IPS-15b (cell line): ENCODE measurements around the gene GP2.

ENCODE experiments used
- H3K27me3 ChIP-seq: one replicate; pipeline ENCODE4 v1.6.1; 2013; ENCODE audit warnings: low read length; ENCODE audit not compliant: control insufficient read depth, insufficient read depth
- H3K36me3 ChIP-seq: one replicate; pipeline ENCODE4 v1.6.1; 2013; ENCODE audit warnings: low read length; ENCODE audit not compliant: control insufficient read depth, insufficient read depth
- H3K4me1 ChIP-seq: one replicate; pipeline ENCODE4 v1.6.1; 2013; ENCODE audit warnings: mild to moderate bottlenecking, low read length; ENCODE audit not compliant: control insufficient read depth, insufficient read depth
- H3K4me3 ChIP-seq: one replicate; pipeline ENCODE4 v1.5.1; 2013; ENCODE audit warnings: low read depth, low read length
- H3K9ac ChIP-seq: one replicate; pipeline ENCODE4 v1.6.1; 2013; ENCODE audit warnings: low read depth, mild to moderate bottlenecking, low read length
- H3K9me3 ChIP-seq: one replicate; pipeline ENCODE4 v1.6.1; 2013; ENCODE audit warnings: mild to moderate bottlenecking, low read length; ENCODE audit not compliant: control insufficient read depth, insufficient read depth

Gene GP2

DNA sequence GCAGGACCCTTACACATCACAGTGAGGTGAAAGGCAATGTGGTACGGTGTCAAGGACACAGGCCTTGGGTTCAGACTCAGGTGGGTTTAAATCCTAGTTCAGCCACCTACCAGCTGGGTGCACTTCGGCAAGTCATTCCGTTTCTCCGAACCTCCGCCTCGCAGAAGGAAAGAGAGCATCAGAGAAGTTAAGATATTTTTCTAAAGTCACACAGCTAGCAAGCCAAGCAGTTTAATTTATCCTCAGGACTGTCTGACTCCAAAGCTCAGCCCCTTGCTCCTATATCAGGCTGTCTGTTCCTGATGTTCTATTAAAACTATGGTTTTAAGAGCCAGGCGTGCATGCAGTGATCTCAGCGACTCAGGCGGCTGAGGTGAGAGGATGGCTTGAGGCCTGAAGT lies 65.1 kb downstream of the GP2 start:
- no peaks in the 10 kb centered on the region for H3K27me3 ChIP-seq
- H3K9me3 ChIP-seq: no peaks in the 10 kb centered on the region

GRCh38 chr16:20260215-20261009 lies 66.9 kb downstream of the GP2 start:
- Histone ChIP-seq H3K4me3 (no peak overlapping the region), H3K27me3 (no peaks in the 10 kb centered on the region), H3K9me3 (no peaks in the 10 kb centered on the region), H3K4me1 (no peaks in the 10 kb centered on the region), H3K36me3 (no peaks in the 10 kb centered on the region), H3K9ac (no peak overlapping the region)

More for the DNA sequence above, 65.1 kb downstream of the GP2 start:
- no peak overlapping the region for H3K4me3 ChIP-seq
- H3K36me3 ChIP-seq: no peaks in the 10 kb centered on the region
- no peaks in the 10 kb centered on the region for H3K4me1 ChIP-seq
- H3K9ac ChIP-seq: no peak overlapping the region
